GM23248 (cell line): ENCODE measurements around the gene SELENOT. TPM values are rescaled to one million over a fixed set of nuclear protein-coding genes. Genes with fewer than 3 reads are reported as not detected.
"Not testable (repeated sequence)": the region's sequence is repeated elsewhere in the genome, so short reads cannot be mapped to it uniquely, and the experiment has no call there.

Experiments
- DNase-seq: peaks from one replicate; pipeline ENCODE4 v3.0.0-alpha.2; 2015
- H2AFZ ChIP-seq: fragments of 200-600 bp; sonication (generic); 2 replicates; pipeline ENCODE4 v1.6.1; 2016; ENCODE audit warnings: antibody characterized with exemption
- H3F3A ChIP-seq: fragments of 200-600 bp; sonication (generic); 2 replicates; pipeline ENCODE4 v1.6.1; 2016; ENCODE audit warnings: mild to moderate bottlenecking, antibody characterized with exemption, mixed run types; ENCODE audit not compliant: insufficient read depth
- H3K27ac ChIP-seq: fragments of 200-600 bp; sonication (generic); 2 replicates; pipeline ENCODE4 v1.5.1; 2016; ENCODE audit warnings: mild to moderate bottlenecking
- H3K27me3 ChIP-seq: fragments of 200-600 bp; sonication (generic); replicated peaks from 2 replicates; pipeline ENCODE4 v1.6.1; 2016; ENCODE audit warnings: mild to moderate bottlenecking; ENCODE audit not compliant: insufficient read depth
- H3K36me3 ChIP-seq: fragments of 200-600 bp; sonication (generic); 2 replicates; pipeline ENCODE4 v1.6.1; 2016; ENCODE audit warnings: low read depth, mild to moderate bottlenecking
- H3K4me1 ChIP-seq: fragments of 200-600 bp; sonication (generic); 2 replicates; pipeline ENCODE4 v1.6.1; 2016; ENCODE audit warnings: mild to moderate bottlenecking; ENCODE audit not compliant: insufficient read depth
- H3K4me2 ChIP-seq: fragments of 200-600 bp; sonication (generic); one replicate; pipeline ENCODE4 v1.6.1; 2016; ENCODE audit warnings: mild to moderate bottlenecking; ENCODE audit not compliant: unreplicated experiment
- H3K4me3 ChIP-seq: fragments of 200-600 bp; sonication (generic); 2 replicates; pipeline ENCODE4 v1.5.1; 2016; ENCODE audit warnings: mild to moderate bottlenecking
- H3K79me2 ChIP-seq: fragments of 200-600 bp; sonication (generic); 2 replicates; pipeline ENCODE4 v1.6.1; 2016; ENCODE audit warnings: mild to moderate bottlenecking; ENCODE audit not compliant: insufficient read depth
- H3K9ac ChIP-seq: fragments of 200-600 bp; sonication (generic); 2 replicates; pipeline ENCODE4 v1.6.1; 2016; ENCODE audit warnings: mild to moderate bottlenecking
- H3K9me2 ChIP-seq: fragments of 200-600 bp; sonication (generic); 2 replicates; pipeline ENCODE4 v1.6.1; 2016; ENCODE audit warnings: mixed run types, mild to moderate bottlenecking, moderate library complexity; ENCODE audit not compliant: insufficient read depth
- H3K9me3 ChIP-seq: fragments of 200-600 bp; sonication (generic); one replicate; pipeline ENCODE4 v1.6.1; 2017; ENCODE audit warnings: low read depth
- H4K20me1 ChIP-seq: fragments of 200-600 bp; sonication (generic); 2 replicates; pipeline ENCODE4 v1.6.0; 2016; ENCODE audit not compliant: insufficient read depth
- EZH2 ChIP-seq: fragments of 200-600 bp; sonication (generic); IDR thresholded peaks from 2 replicates; pipeline ENCODE4 v1.6.1; 2018; ENCODE audit warnings: antibody characterized with exemption, mild to moderate bottlenecking; ENCODE audit not compliant: insufficient read depth, poor library complexity, severe bottlenecking
- EZH2phosphoT487 ChIP-seq: fragments of 200-600 bp; sonication (generic); IDR thresholded peaks from 2 replicates; pipeline ENCODE4 v1.6.1; 2018; ENCODE audit warnings: antibody characterized with exemption, moderate library complexity, mild to moderate bottlenecking, low read depth; ENCODE audit not compliant: insufficient read depth
- WGBS, 2 experiments: methylation state at CpG; one replicate each; pipeline ENCODE4 v1.1.6; 2015 to 2017; ENCODE audit warnings: low lambda C conversion rate in 2 of 2, low coverage in 1 of 2; ENCODE audit errors: missing lambda C conversion rate in 2 of 2; 5-methylcytosine and 5-hydroxymethylcytosine counted together
- in situ Hi-C: fragments of 300-500 bp; cut with MboI; formaldehyde crosslinking; loops from 2 replicates; pipeline ENCODE4 v1.15.0; 2020
- polyA plus RNA-seq: library from polyadenylated mRNA; unstranded; fragments of >200 nt; fragmentation: Nextera tagmentation; extraction: Ambion mirVana; gene quantifications from 2 replicates; pipeline ENCODE4 v1.2.1, GENCODE V29; 2016
- total RNA-seq: library from RNA; depleted of rRNA; stranded (reverse); fragments of >200 nt; shearing (Covaris generic); gene quantifications from 2 replicates; pipeline ENCODE4 v1.2.3, GENCODE V29; 2014

Gene SELENOT
- total and polyA plus RNA-seq, 2 experiments from 2014 or later, result 179 to 187 TPM

- no peak for TF ChIP-seq EZH2phosphoT487
- no peak for TF ChIP-seq EZH2
- Histone ChIP-seq H3K4me2 (no peak overlapping the region), H3F3A (no peaks in the 10 kb centered on the region), H3K9me3 (no peaks in the 10 kb centered on the region), H3K27me3 (no peaks in the 10 kb centered on the region), H2AFZ (no peak overlapping the region), H3K79me2 (peaks cover 82% of the 10 kb centered on the region), H3K9ac (no peak overlapping the region), H3K36me3 (0 out of 2 replicates have a peak, but pooled peaks cover 5% of the 10 kb centered on the region), H3K4me3 (no peak overlapping the region), H3K4me1 (no peaks in the 10 kb centered on the region; the same call in 1 of the 2 replicates), H4K20me1 (peaks cover 12% of the 10 kb centered on the region; the same call in 1 of the 2 replicates), H3K27ac (no peak overlapping the region), H3K9me2 (no peaks in the 10 kb centered on the region)
- in situ Hi-C loops, result no loop called here
- no peak for DNase-seq
- 87 to 88% methylated on average over 2 of the region's 2 CpGs for WGBS, 2 experiments
Measured at GRCh38 chr3:150613709-150614480, 10.8 kb downstream of the SELENOT start.

DNA sequence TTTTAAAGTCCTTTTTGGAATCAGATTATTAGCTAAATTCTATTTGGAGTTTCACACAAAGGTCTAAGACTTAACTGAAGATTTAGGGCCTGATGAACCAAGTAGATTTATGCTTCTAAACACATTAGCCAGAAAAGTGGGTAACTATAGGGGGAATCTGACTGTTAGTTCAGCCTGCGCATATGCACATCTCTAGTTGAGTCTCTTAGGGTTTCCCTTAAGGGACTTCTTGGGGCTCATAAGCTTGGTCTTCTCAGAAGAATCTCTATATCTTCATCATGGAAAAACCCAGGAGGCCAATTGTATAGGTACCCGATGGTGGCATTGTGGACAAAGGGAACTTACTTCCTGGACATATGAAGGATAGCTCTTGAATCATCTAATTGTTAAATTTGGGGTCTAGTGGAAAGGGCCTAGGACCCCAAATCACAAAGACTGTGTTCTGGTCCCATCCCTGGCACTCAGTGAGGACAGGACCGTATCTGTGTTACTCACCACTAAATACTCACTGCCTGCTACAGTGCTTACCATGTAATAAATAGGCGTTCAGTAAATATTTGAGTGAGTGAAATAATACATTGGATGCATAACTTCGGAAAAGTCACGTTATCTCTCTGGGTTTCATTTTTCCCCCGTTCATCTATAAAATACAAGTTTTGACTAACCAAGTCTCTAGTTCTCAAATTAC, 17.0 kb downstream of the SELENOT start:
- Histone ChIP-seq H3K9me3 (no peaks in the 10 kb centered on the region), H4K20me1 (peaks cover 3% of the 10 kb centered on the region; the same call in 1 of the 2 replicates), H3K4me2 (no peak overlapping the region), H3K9me2 (no peaks in the 10 kb centered on the region), H3F3A (no peaks in the 10 kb centered on the region), H2AFZ (no peak overlapping the region), H3K4me1 (peaks cover 15% of the 10 kb centered on the region; the same call in 1 of the 2 replicates), H3K4me3 (no peak overlapping the region), H3K27ac (no peak overlapping the region), H3K36me3 (peaks cover 8% of the 10 kb centered on the region; the same call in 1 of the 2 replicates), H3K9ac (no peak overlapping the region), H3K79me2 (peaks cover 72% of the 10 kb centered on the region), H3K27me3 (no peaks in the 10 kb centered on the region)
- DNase-seq, result no peak
- no peak for TF ChIP-seq EZH2phosphoT487
- TF ChIP-seq EZH2, result no peak
- in situ Hi-C loops, result no loop called here
- 88% methylated on average over 7 of the region's 7 CpGs for WGBS, 2 experiments

DNA sequence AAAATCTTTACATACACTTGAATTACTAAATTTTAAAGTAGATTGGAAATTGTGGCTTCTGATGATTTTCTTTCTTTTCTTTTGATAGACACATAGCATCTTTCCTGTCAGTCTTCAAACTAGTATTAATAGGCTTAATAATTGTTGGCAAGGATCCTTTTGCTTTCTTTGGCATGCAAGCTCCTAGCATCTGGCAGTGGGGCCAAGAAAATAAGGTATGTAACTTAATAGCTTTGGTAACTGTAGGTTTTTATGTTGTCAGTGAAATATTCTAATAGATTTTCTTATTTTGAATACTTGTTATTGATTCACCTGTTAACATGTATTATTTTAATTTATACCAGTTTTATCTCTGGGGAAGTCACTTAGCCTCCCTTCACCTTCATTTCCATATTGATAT, 19.8 kb downstream of the SELENOT start:
- H3K4me3 ChIP-seq, H2AFZ ChIP-seq, H3K27me3 ChIP-seq, H3K9me3 ChIP-seq, H3K27ac ChIP-seq, in situ Hi-C loops, H3K9me2 ChIP-seq, DNase-seq, H3F3A ChIP-seq, H3K9ac ChIP-seq, H4K20me1 ChIP-seq, H3K4me2 ChIP-seq: not testable (repeated sequence)
- Histone ChIP-seq H3K4me1 (peaks cover 15% of the 10 kb centered on the region; the same call in 1 of the 2 replicates), H3K79me2 (peaks cover 59% of the 10 kb centered on the region), H3K36me3 (peaks cover 30% of the 10 kb centered on the region)

DNA sequence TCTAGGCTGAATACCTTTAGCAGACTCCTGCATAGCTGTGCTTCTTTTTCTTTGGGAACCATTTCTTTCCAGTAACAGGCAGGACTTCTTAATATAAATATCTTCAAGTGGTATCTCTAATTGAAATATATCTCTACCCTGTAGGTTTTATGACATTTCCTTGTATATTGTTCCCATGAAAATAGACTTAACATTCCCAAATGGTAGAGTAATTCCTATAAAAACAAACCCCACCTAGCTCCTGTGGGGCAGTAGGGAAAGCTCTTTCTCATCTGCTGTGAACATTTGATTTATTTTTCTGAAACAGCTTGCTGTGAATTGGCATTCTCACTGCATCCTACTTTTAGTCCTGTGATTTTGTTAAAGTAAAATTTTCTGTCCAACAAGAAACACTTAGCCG, 20.8 kb downstream of the SELENOT start:
- H3K27ac ChIP-seq, result peak overlapping the region; percentile 3; the same call in 1 of the 2 replicates
- H3K9me2 ChIP-seq, result no peaks in the 10 kb centered on the region
- no peaks in the 10 kb centered on the region for H3F3A ChIP-seq
- in situ Hi-C loops, result no loop called here
- H4K20me1 ChIP-seq, result peaks cover 3% of the 10 kb centered on the region; the same call in 1 of the 2 replicates
- DNase-seq, result no peak
- H3K4me3 ChIP-seq, result no peak overlapping the region
- no peak overlapping the region for H3K4me2 ChIP-seq
- no peak overlapping the region for H2AFZ ChIP-seq
- peaks cover 38% of the 10 kb centered on the region for H3K36me3 ChIP-seq
- no peaks in the 10 kb centered on the region for H3K9me3 ChIP-seq
- no peak overlapping the region for H3K9ac ChIP-seq
- H3K27me3 ChIP-seq, result no peaks in the 10 kb centered on the region
- no peak for TF ChIP-seq EZH2phosphoT487
- TF ChIP-seq EZH2, result no peak
- WGBS, 2 experiments, result 98 to 100% methylated on average over 1 of the region's 1 CpG
- peaks cover 49% of the 10 kb centered on the region for H3K79me2 ChIP-seq
- H3K4me1 ChIP-seq, result peaks cover 15% of the 10 kb centered on the region; the same call in 1 of the 2 replicates
